CD4-positive, alpha-beta T cell treated with Interleukin-6 at 100 ng/mL for 8 hours (primary cell): ENCODE results near the gene CTTNBP2NL.
"Not testable (repeated sequence)": the region's sequence is repeated elsewhere in the genome, so short reads cannot be mapped to it uniquely, and the experiment has no call there.

ENCODE experiments used
- DNase-seq: peaks from one replicate; pipeline ENCODE4 v3.0.0-alpha.2; 2020; ENCODE audit warnings: mixed read lengths, low spot score

The CTTNBP2NL gene

DNA sequence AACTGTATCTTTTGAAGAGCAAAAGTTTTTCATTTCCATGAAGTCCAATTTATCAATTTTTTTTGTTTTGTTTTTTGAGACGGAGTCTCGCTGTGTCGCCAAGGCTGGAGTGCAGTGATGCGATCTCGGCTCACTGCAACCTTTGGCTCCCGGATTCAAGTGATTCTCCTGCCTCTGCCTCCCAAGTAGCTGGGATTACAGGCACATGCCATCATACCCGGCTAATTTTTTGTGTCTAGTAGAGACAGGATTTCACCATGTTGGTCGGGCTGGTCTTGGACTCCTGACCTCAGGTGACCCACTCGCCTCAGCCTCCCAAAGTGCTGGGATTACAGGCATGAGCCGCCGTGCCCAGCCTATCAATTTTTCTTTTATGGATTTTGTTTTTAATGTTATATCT, 27.7 kb downstream of the CTTNBP2NL start:
- not testable (repeated sequence) for DNase-seq

DNA sequence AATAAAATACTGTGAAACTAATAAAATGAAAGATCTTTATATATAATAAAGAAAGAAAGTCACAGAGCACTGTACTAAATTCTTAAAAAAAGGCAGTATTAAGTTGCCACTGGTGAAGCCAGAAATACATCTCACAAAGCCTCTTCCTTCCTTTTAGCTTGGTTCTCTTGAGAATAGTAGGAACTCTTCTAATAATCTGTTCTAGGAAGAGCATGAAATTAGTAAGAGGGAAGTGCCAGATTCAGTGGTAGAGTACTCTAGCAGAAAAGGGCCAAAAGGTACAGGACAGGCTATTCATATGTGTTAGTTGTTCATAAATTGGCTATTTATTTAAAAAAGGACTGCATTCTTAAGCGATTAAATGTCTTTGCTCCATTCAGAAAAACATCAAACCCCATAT, 33.7 kb downstream of the CTTNBP2NL start:
- DNase-seq = no peak

DNA sequence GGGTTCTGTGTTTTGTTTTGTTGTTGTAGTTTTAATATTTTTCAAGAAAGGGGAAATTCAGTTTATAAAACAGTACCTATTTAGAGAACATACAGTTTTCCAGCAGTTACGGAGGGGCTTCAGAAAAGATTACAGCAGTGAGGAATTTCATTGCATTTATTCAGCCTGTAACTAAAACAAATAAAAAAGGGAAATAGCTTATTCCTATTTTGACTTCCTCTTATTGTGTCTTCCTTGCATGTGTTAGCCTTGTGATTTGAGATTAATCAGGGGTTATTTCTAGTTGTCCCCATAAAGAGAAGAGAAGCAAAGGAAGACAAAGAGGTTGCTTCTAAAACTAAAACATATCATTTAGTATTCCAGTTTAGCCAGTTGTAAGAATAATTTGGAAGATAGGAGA, 35.0 kb downstream of the CTTNBP2NL start:
- DNase-seq = no peak

GRCh38 chr1:112435448-112435847, 39.4 kb downstream of the CTTNBP2NL start:
- no peak for DNase-seq

DNA sequence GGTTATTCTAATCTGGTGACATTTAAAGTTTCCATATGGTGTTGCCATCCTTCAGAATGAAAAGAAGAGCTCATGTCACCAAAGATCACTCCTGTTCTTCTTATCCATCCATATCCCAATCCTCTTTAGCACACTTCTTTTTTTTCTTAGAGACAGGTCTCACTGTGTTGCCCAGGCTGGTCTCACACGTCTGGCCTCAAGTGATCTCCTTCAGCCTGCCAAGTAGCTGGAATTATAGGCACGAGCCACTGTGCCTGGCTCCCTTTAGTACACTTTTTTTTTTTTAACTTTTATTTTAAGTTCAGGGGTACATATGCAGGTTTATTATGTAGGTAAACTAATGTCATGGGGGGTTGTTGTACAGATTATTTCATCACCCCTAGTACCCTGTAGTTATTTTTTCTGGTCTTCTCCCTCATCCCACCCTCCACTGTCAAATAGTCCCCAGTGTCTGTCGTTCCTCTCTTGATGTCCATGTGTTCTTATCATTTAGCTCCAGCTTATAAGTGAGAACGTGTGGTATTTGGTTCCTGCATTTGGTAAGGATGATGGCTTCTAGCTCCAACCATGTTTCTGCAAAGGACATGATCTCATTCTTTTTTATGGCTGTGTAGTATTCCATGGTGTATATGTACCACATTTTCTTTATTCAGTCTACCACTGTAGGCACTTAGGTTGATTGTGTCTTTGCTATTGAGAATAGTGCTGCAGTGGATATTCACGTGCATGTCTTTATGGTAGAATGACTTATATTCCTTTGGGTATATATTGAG, 40.6 kb downstream of the CTTNBP2NL start:
- DNase-seq = no peak

DNA sequence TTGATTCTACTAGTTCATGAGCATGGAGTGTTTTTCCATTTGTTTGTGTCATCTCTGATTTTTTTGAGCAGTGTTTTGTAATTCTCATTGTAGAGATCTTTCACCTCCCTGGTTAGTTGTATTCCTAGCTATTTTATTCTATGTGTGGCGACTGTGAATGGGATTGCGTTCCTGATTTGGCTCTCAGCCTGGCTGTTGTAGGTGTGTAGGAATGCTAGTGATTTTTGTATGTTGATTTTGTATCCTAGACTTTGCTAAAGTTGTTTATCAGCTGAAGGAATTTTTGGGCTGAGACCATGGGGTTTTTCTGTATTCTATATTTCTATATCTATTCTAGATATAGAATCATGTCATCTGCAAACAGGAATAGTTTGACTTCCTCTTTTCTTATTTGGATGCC, 42.1 kb downstream of the CTTNBP2NL start:
- not testable (repeated sequence) for DNase-seq

GRCh38 chr1:112439592-112439991, 43.6 kb downstream of the CTTNBP2NL start:
- no peak for DNase-seq

DNA sequence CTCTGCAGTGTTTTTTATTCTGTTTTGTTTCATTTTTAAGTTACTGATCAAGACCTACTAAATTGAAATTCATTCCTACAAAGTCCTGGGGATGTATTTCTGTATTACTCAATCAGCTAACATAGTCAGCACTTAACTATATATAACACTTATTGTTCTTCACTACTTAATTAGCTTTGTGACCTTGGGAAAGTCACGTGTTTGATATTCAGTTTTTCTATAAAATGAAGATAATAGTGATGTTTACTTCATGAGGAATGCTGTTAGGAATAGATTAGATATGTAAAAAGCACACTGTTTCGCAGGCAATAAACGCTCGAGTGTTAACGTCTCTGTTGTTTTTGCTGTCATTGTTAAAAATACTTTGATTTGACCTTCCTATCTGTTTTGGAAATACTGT, 44.6 kb downstream of the CTTNBP2NL start:
- DNase-seq = no peak

DNA sequence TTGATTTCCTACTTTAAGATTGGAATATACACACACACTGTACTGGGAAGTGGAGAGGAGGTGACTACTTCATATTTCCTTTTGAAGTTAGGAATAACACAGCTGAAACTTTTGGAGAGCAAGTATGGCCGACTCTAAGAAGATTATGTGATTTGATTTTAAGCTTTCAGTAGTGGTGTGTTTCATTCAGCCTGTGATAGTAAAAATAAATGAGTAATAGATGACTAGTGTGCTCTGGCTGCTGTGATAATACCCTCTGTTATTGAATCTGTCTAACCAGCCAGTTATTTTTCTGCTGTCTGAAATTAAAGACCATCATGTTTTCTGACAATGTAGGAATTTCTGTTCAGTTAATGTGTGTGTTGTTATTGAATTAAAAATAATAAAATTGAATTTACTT, 48.3 kb downstream of the CTTNBP2NL start:
- DNase-seq = no peak

GRCh38 chr1:112445596-112445995, 49.6 kb downstream of the CTTNBP2NL start:
- no peak for DNase-seq

GRCh38 chr1:112446411-112446810, 50.4 kb downstream of the CTTNBP2NL start:
- DNase-seq = no peak

DNA sequence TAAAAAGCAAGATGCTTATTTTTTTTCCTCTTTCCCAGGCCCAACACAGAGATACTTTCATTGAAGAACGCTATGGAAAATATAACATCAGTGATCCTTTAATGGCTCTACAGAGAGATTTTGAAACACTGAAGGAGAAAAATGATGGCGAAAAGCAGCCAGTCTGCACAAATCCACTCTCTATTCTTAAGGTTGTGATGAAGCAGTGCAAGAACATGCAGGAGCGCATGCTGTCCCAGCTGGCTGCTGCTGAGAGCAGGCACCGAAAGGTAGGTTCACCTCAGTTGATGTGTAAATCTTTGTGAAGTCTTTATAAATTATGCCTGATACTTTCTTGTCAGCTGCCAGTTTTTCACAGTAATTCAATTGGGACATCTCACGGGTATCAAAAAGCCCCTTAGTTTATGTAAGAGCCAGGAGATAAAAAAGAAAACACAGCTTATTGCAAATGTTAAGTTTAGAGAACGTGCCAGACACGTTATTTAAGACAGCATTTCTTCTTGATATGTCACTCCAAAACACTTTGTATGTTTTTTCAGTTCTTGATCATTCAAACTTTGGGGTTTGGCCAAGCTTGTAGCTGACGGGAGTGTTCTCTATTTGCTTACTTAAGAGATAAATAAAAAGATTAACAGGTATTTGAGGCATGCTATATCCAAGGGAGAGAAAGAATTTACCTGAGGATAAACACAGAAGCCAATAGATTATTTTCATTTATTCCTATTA, 53.1 kb downstream of the CTTNBP2NL start:
- DNase-seq = no peak

GRCh38 chr1:112449630-112449983, 53.6 kb downstream of the CTTNBP2NL start:
- no peak for DNase-seq

- DNase-seq = no peak
These were observed 54.8 kb downstream of the CTTNBP2NL start for GRCh38 chr1:112450773-112451172.

DNA sequence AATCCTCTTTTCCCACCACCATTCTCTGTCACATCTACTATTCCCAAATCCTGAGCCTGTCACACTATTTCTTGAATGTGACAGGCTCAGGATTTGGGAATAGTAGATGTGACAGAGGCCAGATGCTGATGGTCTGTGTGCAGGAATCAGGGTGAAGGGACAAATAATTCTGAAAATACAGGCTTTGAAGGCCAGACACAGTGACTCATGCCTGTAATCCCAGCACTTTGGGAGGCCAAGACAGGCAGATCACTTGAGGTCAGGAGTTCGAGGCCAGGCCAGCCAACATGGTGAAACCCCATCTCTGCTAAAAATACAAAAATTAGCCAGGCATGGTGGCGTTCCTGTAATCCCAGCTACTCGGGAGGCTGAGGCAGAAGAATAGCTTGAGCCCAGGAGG, 55.3 kb downstream of the CTTNBP2NL start:
- not testable (repeated sequence) for DNase-seq

DNA sequence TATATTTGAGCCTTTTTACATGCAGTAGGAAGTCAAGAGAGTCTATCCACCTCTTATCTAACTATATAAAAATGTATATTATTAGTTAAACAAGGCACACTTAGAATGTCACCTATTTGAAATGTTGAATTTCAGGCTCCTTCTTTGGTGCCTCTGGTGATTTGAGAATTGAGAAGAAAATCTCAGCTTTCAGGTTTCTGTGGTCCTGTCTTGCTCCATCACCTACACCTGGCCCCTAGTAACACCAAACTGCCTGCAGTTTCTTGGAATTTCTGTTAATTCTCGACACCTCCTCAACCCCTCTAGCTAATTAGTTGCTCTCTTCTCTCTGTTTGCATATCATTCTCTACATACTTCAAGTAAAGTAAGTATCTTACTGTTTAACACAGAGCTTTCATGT, 57.9 kb downstream of the CTTNBP2NL start:
- no peak for DNase-seq

DNA sequence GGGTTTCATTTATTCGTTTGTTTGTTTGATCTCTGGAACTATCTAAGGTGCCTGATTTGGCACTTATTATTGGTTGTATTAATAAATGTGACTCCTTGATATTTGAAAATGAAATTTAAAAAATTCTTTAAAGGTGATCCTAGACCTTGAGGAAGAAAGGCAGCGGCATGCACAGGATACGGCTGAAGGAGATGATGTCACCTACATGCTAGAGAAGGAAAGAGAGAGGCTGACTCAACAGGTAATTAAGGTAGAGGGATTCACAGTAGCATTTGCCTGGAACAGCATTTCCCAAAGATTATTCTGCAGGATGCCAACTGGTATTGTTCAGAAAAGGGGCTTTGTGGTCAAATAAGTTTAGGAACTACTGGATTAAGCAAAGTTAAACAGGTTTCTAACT, 58.3 kb downstream of the CTTNBP2NL start:
- DNase-seq = no peak

- no peak for DNase-seq
These were observed 61.2 kb downstream of the CTTNBP2NL start for GRCh38 chr1:112457241-112457640.

DNA sequence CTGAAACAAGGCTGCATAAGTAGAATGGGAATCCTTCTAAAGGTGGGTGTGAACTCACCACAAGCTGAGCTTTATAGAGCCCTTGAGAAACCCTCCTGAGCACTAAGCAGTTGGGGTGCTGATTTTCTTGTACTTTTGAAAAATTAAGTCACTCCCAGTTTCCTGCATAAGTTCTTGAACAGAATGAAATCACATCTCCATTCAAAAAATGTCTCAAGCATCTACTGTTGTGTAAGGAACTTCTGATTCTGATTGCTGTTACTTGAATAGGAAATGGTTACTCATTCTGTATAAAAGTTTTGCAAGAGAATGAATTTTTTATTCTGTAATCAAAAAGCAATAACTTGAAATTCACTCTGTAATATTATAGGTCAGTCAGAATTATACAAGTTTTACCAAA, 61.9 kb downstream of the CTTNBP2NL start:
- DNase-seq = no peak

GRCh38 chr1:112458756-112459155, 62.7 kb downstream of the CTTNBP2NL start:
- DNase-seq = no peak

GRCh38 chr1:112460615-112461014, 64.6 kb downstream of the CTTNBP2NL start:
- no peak for DNase-seq

- DNase-seq = no peak
These were observed 65.3 kb downstream of the CTTNBP2NL start for GRCh38 chr1:112461200-112461871.

DNA sequence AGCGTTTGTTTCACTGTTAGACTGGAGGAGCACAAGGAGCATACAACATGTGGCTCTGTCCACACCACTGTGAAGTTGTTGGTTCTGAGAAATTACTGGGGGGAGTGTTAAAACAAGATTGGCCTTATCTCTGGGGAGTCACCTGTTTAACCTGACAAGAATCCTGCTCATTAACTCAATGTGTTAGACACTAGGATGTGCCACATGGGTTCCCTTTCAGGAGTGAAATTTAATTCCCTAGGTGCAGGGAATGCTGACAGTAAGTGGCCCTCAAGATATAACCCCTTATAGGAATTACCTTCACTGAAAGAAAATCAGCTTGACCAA, 66.9 kb downstream of the CTTNBP2NL start:
- DNase-seq = no peak
